D341Med (cell line): ENCODE data around the gene CACFD1.

Source experiments
- DNase-seq: peaks from one replicate; pipeline ENCODE4 v3.0.0; 2012; ENCODE audit warnings: low spot score

The CACFD1 gene

GRCh38 chr9:133518706-133519449 is 59.1 kb downstream of the CACFD1 start:
- DNase-seq: no peak

GRCh38 chr9:133519693-133520092 is 59.9 kb downstream of the CACFD1 start:
- no peak for DNase-seq

GRCh38 chr9:133520121-133520835 is 60.5 kb downstream of the CACFD1 start:
- no peak for DNase-seq
